ENCODE results near the gene CASKIN2.
A peak's percentile ranks its signal among the peaks of the same experiment; 100 is the strongest.
"Not testable (repeated sequence)": the region's sequence is repeated elsewhere in the genome, so short reads cannot be mapped to it uniquely, and the experiment has no call there.

CASKIN2 gene

GRCh38 chr17:75486951-75487350 is 28.4 kb downstream of the CASKIN2 start:
- DNase-seq, result no peak

DNA sequence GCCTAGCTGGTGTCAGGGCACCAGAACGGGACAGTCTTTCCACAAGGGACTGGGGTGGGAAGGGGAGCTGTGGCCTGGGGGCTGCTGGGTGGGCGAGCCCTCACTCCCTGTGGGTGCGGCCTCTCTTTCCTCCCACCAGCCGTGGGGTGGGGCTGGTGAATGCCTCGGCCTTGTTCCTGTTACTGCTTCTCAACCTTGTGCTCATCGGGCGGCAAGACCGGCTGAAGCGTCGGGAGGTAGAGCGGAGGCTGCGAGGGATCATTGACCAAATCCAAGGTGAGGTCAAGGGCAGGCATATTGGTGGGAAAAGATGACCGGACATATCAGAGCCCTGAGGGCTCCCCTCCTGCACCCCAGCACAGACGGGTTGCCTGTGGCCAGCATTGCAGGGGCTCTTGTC is 29.2 kb downstream of the CASKIN2 start:
- no peak for DNase-seq

DNA sequence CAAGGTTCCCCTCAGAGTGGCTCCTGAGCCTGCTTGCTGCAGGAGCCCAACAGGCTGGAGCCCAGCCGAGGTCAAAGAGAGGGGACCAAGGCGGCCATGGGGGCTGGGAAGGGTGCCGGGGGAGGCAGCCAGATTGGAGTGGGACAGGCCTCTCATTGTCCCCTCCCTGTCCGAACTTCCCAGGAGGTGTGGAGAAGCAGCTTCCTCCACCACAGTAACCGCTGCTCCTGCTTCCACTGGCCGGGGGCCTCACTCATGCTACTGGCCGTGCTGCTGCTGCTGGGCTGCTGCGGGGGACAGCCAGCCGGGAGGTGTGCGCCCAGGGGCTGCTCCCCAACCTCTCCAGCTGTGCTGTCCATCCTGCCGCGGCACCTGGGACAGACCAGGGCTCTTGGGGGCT is 29.6 kb downstream of the CASKIN2 start:
- no peak for DNase-seq

DNA sequence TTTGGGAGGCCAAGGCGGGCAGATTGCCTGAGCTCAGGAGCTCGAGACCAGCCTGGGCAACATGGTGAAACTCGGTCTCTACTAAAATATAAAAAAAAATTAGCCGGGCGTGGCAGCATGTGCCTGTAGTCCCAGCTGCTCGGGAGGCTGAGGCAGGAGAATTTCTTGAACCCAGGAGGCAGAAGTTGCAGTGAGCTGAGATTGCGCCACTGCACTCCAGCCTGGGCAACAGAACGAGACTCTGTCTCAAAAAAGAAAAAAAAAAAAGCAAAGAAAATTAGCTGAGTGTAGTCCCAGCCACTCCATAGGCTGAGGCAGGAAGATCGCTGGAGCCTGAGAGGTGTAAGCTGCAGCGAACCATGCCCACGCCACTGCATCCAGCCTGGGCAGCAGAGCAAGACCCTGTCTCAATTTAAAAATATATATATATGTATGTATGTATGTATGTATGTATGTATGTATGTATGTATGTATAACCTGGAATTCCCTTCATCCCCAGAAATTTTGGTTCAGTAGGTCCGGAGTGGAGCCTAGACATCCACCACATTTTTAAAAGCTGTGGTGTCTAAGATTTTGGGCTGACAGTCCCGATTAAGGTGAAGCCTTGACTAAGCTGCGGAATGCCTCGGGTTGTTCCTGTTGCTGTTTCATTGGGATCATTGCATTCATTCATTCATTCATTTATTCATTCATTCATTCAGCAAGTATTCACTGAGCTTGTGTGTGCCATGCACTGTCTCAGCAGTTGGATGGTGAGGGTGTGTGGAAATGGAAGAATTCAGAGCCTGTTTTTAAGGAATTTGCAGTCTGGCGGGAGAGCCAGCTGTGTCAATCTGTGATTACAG is 33.0 kb downstream of the CASKIN2 start:
- DNase-seq, result no peak

DNA sequence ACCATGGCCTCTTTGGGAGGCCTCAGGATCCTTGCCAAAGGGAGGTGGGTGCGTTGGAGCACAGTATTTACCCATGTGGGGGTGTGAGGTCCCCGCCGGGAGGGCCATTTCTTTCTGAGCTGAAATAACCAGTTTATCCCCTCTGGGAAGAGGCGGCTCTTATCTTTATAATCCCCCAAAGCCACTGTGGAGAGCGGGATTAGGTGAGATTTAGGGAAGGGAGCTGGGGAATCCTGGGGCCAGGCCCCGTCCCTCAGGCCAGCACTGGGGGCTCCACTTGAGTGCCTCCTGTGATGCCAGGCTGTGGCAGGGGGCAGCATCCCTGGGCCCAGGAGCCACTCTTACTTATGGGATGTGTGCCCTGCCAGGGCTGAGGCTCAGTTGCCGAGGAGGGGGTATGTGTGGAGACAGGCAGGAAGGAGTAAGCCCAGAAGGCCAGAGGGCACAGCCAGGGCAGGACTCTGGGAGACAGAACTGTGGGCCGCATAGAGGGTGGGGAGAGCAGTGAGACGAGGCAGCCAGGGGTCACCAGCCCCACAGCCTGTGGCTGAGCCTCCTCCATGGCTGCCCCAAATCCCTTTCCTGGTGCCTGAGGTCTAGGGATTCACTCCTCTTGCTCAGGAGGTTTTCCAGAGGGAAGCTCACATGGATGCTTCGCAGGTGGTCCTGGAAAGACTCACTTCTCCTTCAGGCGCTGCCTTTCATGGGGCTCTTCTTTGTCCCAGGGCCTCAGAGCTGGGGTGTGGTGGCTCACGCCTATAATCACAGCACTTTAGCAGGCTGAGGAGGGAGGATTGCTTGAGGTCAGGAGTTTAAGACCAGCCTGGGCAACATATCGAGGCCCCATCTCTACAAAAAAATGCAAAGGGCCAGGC is 33.9 kb downstream of the CASKIN2 start:
- DNase-seq, result no peak

GRCh38 chr17:75480281-75480680 is 35.1 kb downstream of the CASKIN2 start:
- no peak for DNase-seq

GRCh38 chr17:75478508-75478907 is 36.8 kb downstream of the CASKIN2 start:
- no peak for DNase-seq

- not testable (repeated sequence) for DNase-seq
Measured at GRCh38 chr17:75477490-75477862, 37.9 kb downstream of the CASKIN2 start.

GRCh38 chr17:75476752-75477489 is 38.4 kb downstream of the CASKIN2 start:
- DNase-seq, result no peak

DNA sequence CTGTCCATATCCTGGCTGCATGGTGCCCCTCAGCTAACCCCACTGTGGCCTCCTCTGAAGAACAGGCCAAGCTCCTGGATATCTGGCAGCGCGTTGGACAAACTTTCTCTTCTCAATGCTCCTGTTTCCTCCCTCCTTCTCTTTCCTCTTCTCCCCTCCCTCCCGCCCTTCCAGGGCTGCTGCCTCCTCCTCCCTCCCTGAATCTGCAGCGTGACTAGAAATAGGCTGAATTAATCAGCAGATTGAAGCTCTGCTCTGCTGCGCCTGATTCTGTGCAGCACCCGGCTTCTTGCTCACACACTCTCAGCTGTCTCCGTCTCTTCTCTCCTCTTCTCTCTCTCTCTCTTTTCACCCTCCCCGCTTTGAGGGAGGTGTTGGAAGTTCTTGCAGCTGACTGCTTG is 39.1 kb downstream of the CASKIN2 start:
- DNase-seq, result no peak

DNA sequence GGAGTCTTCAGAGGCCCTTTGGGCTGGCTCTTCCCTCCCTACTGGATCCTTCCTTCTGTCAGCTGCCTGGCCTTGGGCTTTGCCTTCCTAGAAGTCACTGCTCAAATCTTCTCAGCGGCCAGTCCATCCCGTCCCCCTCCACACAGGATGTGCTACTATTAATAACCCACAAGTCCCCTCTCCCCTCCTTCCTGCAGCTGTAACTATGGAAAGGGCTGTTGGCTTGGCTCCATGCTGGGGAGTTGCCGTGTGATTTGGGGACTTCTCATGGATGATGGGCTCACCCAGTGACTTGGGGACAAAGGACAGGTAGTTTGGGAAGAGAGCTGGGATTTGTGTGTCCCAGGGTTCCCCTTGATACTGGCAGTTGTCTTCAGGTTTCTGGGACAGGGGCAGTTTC is 39.5 kb downstream of the CASKIN2 start:
- DNase-seq, result no peak

GRCh38 chr17:75475144-75475835 is 40.0 kb downstream of the CASKIN2 start:
- DNase-seq, result no peak

DNA sequence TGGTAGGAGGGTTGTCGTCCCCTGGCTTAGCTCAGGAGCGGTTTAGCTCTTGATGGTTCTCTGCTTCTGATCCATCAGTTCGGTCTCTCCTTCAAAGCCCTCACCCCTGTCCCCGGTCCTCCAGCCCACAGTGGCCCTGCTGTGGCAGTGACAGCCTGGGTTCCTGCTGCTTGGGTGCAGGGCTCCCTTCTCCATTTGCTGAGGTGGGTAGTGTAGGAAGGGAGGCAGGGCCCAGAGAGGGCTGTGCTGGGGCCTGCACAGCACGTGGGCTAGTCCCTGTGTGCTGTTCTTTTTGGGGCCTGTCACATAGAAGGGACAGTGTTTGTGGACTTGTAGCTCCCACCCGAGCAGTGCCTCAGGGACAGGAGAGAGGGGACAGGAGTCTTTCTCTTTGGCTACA is 40.6 kb downstream of the CASKIN2 start:
- no peak for DNase-seq

- no peak for DNase-seq
Measured at GRCh38 chr17:75473246-75473645, 42.1 kb downstream of the CASKIN2 start.

DNA sequence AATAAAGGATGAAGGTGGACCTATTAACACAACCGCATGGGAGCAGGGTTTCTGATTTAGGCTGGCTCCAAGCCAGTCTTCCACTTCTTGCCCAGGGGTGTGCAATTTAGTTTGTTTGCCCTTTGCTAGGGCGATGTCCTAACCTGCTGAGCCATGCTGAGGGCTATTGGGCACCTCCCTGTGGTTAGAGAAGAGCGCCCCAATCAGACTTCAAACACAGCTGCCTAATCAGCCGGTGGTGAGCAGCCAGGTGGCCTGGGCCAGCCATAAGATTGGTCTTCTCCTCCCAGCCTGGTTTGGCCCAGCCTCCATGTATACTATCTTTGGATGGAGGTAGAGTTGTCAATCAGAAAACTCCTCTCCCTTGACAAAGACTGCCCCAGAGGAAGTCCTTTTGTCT is 43.2 kb downstream of the CASKIN2 start:
- DNase-seq, result peak; percentile 7 to 92 (median 76)

DNA sequence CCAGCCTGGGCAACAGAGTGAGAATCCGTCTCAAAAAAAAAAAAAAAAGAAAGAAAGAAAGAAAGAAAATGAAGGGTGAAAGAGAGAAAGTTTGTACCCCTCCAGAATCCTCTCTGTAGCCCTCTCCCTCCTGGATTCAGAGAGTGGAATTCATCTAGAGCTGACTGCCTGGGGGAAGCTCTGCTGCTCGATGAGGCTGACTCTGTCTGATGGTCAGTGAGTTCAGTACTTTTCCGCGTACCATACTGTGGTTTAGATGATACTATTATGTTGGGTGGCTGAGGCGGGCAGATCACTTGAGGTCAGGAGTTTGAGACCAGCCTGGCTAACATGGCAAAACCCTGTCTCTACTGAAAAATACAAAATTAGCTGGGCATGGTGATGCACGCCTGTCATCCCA is 44.1 kb downstream of the CASKIN2 start:
- DNase-seq, result no peak

GRCh38 chr17:75468779-75469373 is 46.5 kb downstream of the CASKIN2 start:
- DNase-seq, result no peak

GRCh38 chr17:75468291-75468754 is 47.0 kb downstream of the CASKIN2 start:
- no peak for DNase-seq

DNA sequence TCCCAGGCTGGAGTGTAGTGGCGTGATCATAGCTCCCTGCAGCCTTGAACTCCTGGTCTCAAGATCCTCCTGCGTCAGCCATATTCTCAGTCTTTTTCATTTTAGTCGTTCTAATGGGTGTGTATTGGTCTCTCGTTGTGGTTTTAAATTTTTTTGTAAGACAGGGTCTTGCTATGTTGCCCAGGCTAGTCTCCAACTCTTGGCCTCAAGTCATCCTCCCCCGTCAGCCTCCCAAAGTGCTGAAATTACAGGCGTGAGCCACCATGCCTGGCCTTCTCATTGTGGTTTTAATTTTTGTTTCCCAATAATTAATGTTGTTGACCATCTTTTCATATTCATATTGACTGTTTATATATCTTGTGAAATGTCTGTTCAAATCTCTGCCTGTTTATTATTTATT is 50.3 kb downstream of the CASKIN2 start:
- DNase-seq, result no peak

DNA sequence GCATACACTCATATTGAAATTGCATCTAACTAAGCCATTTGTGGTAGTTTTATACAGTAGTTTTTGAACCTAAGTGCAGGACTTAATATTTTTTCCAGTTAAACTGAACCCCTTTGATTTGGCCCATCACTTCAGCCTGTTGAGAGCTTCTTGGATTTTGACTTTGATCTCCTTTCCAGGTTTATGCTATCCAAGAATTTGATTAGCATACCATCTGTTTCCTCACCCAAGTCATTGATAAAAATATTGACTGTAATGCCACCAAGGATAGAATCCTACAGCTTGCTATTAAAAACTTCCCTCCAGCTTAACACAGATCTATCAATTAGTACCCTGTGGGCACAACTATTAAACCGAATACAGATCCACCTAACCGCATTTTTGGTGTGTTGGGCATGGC is 51.7 kb downstream of the CASKIN2 start:
- no peak for DNase-seq

GRCh38 chr17:75460295-75460694 is 55.0 kb downstream of the CASKIN2 start:
- no peak for DNase-seq

DNA sequence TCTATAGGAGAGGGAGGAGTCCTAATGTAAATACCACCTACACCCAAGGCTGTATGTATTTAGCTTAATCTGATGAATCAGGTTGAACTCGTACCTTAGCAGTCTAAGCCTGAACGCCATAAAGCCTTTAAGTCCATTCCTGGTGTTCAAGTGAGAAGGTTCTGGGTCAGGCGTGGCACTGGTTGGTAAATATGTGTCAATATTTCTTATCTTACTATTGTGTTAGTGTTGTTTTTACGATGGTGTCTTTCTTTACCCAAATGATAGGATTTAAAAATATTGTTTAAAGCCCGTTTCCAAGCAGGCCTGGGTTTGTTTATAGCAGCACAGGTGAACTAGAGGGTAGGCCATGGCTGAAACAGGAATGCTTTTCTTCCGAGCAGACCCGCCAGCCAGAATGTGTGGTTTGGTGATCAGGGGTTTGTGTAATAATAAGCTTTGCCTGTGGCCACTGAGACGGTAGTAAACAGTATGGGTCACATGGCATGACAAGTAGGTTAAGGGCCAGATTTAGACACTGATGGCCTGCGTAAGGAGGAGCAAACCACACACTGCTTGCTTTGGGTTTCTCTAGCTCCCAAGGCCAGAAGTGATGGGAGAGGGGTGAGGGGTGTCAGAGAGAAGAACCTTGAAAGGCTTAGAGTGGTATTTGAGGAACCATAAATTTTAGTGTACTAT is 55.6 kb downstream of the CASKIN2 start:
- peak in 1 of 3 experiments; percentile 3 for DNase-seq

All from NCI-H1417 (cell line).